GM19372 (cell line): ENCODE results near the gene PARP16.
"Not testable (repeated sequence)": the region's sequence is repeated elsewhere in the genome, so short reads cannot be mapped to it uniquely, and the experiment has no call there.

Experiments
- ATAC-seq: cut with Tn5 transposase; IDR thresholded peaks from one replicate; pipeline ENCODE4 v1.9.1; 2021; ENCODE audit warnings: mild to moderate bottlenecking, low read depth, moderate library complexity; ENCODE audit not compliant: unreplicated experiment

The PARP16 gene

GRCh38 chr15:65285291-65286068, 1.2 kb downstream of the PARP16 start:
- ATAC-seq: no peak

DNA sequence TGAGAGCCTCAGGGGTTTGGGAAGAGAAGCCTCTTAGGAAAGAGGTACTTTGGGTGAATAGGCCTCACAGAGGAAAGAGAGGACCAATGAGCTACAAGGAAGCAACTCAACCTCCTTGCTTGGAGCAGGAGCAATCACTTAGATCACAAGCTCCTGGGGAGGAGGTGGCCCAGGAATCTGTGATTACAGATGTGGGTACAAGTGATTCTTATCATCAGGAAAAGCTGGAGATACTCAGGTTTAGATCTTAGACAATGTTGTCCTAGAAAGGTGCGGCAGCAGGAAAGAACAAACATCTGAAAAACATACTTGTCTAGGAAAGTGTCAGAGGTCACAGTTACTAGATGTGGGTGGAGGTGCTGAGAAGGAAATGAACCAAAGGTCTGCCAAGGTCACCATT, 8.2 kb downstream of the PARP16 start:
- ATAC-seq: no peak

DNA sequence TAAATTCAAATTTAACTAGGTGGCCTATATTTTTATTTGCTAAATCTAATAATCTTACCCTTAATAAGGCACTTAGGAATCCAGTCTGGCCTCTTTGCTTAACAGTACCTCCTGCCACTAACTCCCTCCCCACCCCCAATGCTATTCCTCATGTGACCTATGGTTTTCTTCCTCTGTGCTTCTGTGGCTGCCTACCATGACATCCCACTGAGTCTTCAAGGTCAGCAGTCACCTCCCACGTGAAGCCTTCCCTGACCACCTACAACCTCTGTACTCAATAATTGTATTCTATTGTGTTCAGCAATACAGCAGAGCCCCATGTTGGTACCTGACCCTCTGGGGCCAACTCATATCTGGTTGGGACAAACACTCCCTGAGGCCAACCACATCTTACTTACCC, 9.7 kb downstream of the PARP16 start:
- ATAC-seq: no peak

DNA sequence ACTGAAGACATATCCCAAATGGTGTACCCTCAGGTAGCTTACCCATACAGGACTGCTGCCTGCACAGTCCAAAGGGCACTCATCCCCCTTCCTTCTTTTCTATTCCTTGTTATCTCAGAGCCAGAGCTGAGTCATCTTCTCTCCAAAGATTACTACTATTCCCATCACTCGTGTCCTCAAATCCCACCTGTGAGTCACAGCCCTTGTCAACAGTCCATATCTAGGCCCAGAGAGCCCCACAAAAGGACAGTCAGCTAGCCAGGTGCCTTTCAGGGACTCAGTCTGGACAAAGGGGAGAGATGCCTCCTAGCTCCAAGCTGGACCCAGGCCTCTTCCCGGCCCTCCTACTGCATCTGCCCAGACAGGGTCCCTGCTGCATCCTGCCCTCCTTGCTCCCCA, 11.0 kb downstream of the PARP16 start:
- ATAC-seq: no peak

- no peak for ATAC-seq
Measured at GRCh38 chr15:65275104-65275727, 11.5 kb downstream of the PARP16 start.

DNA sequence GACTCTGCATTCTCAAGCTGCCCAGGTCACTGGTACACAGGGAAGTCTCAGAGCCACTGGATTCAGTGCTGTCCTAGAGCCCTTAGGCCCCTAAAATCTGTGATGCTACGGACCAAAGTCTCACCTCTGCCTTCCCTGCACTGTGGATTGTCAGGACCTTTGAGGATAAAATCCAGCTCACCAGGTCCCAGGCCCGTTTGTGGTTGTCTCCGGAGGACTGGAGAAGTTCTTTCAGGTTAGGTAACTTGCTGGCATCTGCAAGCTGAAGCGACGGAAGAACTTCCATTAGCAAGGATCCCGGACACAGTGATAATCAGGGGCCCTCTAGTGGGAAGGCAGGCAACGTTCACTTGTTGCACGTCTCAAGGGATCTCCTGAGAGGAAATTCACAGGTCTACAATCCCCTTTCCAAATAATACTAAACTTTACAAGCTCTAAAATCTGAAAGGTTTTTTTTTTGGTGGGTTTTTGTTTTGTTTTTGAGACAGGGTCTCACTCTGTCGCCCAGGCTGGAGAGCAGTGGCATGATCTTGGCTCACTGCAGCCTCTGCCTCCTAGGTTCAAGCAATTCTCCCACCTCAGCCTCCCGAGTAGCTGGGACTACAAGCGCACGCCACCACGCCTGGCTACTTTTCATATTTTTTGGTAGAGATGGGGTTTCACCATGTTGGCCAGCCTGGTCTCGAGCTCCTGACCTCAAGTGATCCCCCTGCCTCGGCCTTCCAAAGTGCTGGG, 15.7 kb downstream of the PARP16 start:
- not testable (repeated sequence) for ATAC-seq

- no peak for ATAC-seq
Measured at GRCh38 chr15:65268411-65268810, 18.3 kb downstream of the PARP16 start.

- ATAC-seq: no peak
Measured at GRCh38 chr15:65266469-65266868, 20.2 kb downstream of the PARP16 start.

- no peak for ATAC-seq
Measured at GRCh38 chr15:65264863-65265430, 21.7 kb downstream of the PARP16 start.

DNA sequence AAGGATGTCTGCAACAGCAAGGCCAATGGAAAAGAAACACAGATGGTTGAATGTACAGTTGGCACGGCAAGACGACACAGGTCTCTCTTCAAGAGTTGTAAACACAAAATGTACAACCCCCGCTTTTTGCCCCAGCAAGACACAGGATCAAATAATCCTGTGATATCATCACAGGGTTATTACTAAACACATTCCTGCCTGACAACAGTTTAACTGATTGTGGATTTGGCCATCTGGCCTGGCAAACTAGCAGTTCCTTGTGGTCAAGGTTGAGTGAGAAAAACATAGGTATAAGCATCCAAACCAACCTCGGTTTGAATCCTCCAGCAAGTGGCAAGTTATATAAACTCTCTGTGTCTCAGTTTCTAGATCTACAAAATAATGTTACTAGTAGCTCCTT, 23.4 kb downstream of the PARP16 start:
- ATAC-seq: no peak

DNA sequence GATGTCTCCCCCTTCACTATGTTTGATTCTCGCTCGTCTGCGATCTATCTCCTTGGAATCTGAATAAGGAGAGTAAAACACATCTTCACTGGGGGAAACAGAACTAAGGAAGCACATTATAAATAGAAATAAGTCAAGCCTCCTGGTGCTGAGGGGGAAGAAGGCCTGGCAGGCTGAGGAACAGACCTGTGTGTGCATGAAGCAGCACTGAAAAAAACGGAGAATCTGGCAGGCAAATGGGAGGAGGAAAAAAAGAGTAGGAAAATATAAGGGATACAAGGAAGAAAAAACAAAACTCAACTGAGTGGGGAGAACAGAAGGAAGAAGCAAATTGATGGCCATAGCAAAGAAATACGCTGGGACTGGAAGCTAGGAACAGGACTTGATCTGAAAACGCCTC, 25.7 kb downstream of the PARP16 start:
- no peak for ATAC-seq

DNA sequence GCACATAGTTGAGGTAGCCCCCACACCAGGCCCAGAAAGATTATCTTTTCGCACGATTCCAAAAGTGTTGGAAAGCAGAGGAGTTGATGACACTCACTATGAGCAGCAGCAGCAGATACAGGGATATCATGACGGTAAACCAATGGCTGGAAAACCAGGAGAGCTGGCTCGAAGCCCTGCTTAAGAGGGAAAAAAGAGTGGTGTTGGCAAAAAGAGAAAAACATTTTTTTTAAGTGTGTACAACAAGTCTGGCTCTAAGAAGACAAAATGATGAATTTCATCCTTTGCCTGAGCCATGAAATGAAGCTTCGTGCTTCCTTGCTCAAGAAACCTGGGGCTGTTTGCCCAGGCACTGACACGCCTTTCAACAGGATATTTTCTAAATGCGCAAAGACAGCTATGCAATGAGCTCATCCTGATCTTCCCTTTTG, 27.3 kb downstream of the PARP16 start:
- ATAC-seq: no peak

- ATAC-seq: no peak
Measured at GRCh38 chr15:65258375-65259262, 28.1 kb downstream of the PARP16 start.

- ATAC-seq: no peak
Measured at GRCh38 chr15:65255486-65256140, 31.1 kb downstream of the PARP16 start.

GRCh38 chr15:65254758-65255157, 31.9 kb downstream of the PARP16 start:
- ATAC-seq: no peak

GRCh38 chr15:65254356-65254755, 32.3 kb downstream of the PARP16 start:
- no peak for ATAC-seq

DNA sequence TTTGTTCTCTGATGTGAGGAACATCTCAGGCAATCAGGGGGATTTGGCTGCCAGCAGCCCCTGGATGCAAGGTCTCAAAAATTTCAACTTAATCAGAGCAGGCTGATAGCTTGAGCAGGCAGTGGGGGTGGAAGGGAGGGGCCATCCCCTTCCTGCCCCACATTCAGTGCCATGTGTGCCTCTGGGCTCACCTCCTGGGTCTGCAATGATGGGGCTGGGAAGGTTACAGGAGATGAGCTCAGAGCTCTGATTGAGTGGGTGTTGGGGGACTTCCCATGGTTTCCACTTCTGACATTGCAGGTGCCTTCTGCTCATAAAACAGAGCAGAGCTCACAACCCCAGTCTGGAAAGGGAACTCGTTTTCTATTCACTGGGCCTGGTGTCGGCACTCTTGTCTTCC, 37.0 kb downstream of the PARP16 start:
- no peak for ATAC-seq

DNA sequence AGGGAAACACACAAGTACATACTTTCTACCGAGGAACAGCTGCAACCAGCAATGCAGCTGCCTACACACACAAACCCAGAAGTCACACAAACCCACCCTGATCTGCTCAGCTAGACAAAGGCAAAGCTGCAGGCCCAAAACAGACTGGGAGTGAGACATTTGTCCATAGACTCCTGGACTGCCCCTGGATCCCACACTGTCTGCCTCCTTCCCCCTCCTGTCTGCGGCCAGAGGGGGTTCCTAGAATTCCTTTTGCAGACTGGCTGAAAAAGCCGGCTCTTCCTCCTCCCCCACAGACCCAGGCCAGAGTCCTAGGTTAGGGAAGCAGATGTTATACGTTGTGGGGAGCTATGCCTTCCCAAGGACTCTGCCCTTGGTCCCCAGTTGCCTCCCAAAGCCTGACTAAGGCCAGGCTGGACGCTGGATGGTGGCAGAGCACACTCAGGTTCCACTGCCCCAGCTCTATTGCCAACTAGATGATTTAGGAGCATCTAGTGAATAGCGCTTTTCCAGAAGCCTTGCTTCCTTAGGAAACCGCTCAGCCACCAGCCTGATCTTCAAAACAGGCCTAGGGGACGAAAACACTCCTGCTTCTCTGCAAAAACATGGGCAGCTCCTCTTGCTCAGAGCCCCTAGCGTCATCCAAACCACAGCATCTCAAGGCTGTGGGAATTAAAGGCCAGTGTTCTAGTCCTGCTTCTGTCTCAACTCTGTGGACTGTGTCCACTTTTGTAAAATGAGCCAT, 38.0 kb downstream of the PARP16 start:
- no peak for ATAC-seq

- no peak for ATAC-seq
Measured at GRCh38 chr15:65246939-65247338, 39.7 kb downstream of the PARP16 start.
